Peyer's patch (tissue), 4 donors: ENCODE results near the gene CHTOP. TPM values are rescaled to one million over a fixed set of nuclear protein-coding genes. Genes with fewer than 3 reads are reported as not detected.

ENCODE experiments used
- DNase-seq, 3 donors: peaks; one replicate each; pipeline ENCODE4 v3.0.0-alpha.2; 2017 to 2019
- H3K27ac ChIP-seq, 4 donors: fragments of 200-600 bp; sonication (generic); one replicate each; pipeline ENCODE4 v1.5.1; 2016 to 2019
- H3K27me3 ChIP-seq, 2 donors: fragments of 200-600 bp; sonication (generic); one replicate each; pipeline ENCODE4 v1.5.1; 2019
- H3K36me3 ChIP-seq, 3 donors: fragments of 200-600 bp; sonication (generic); one replicate each; pipeline ENCODE4 v1.5.1; 2016 to 2019
- H3K4me1 ChIP-seq, 4 donors: fragments of 200-600 bp; sonication (generic); one replicate each; pipeline ENCODE4 v1.5.1; 2016 to 2019
- H3K4me3 ChIP-seq, 4 donors: fragments of 200-600 bp; sonication (generic); 1 replicate in 3 of 4; 2 replicates in 1 of 4; pipeline ENCODE4 v1.5.1; 2016 to 2019; ENCODE audit warnings: mild to moderate bottlenecking in 1 of 4
- H3K9me3 ChIP-seq, 4 donors: fragments of 200-600 bp; sonication (generic); one replicate each; pipeline ENCODE4 v1.5.1; 2016 to 2019; ENCODE audit warnings: mild to moderate bottlenecking in 1 of 4
- POLR2A ChIP-seq, 2 donors: fragments of 450-650 bp; IDR thresholded peaks; one replicate each; pipeline ENCODE4 v1.5.1; 2017; ENCODE audit warnings: antibody characterized with exemption in 2 of 2, mild to moderate bottlenecking in 2 of 2, moderate library complexity in 2 of 2
- total RNA-seq, 4 donors: library from RNA; depleted of rRNA; stranded (reverse); fragments of >200 nt; gene quantifications; one replicate each; pipeline ENCODE4 v1.1.0, GENCODE V29; 2016
- TF ChIP-seq, protein P1 (sequence below), 6 experiments: fragments of 450-650 bp in 4 of 6; fragments of 200-600 bp in 2 of 6; sonication (generic) in 1 of 6; IDR thresholded peaks; one replicate each; pipeline ENCODE4 v1.5.1; 2017 to 2019; ENCODE audit warnings: antibody characterized with exemption in 6 of 6, mild to moderate bottlenecking in 3 of 6, moderate library complexity in 1 of 6

Gene CHTOP
- total RNA-seq, 4 donors from 2014 or later = 53.8 to 80.8 (median 68.7) TPM

DNA sequence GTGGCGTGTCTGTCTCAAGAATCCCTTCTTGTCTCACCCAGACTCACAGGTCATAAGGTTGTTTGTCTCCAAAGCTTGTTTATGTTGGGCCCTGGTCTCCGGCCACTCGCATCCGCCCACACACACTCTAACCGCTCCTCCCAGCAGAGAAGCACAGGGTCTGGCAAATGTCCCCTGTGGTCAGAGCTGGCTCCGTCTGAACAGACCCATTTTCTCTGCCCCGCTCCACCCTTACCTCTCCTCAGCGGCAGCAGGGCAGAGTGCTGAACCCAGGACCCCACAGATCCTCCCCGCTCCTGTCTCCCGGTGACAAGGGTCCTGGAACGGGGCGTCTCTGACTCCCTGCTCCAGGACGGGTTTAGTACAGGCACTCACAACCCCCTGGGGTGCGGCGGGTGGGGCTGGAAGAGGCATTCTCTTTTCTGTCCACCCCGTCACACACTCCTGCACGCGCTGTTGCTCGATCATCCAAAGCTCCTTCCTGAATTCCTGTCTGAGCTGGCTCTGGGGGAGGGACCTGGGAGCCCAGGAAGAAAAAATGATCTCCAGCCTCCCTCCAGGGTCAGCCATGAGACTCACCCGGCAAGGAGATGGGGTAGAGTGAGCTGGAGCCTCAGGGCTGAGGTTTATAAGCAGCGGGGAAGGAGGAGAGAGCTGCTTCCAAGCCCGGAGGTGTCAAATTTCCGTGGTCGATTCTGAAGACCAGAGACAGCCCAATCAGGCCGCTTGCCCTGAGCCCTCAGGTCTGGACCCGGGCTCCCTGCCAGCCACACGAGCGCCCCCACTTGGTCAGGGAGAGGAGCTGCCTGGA, 6.8 kb upstream of the CHTOP start, which contains the start of gene S100A13:
S100A13 (minus strand) TSS at position 602 of the 811 bp plus-strand sequence. CDS start 1,033 bp downstream, outside the sequence.
- DNase-seq = peak; percentile 29 to 84 (median 71)
- Histone ChIP-seq H3K27ac (peak within 1 kb of the TSS; percentile 61 to 85 (median 76)), H3K4me1 (peaks cover 0 to 30% (median 3%) of the 10 kb centered on the region in 4 donors), H3K27me3 (no peaks in the 10 kb centered on the region), H3K4me3 (peak within 1 kb of the TSS; percentile 35 to 55 (median 44)), H3K36me3 (peaks cover 0 to 4% (median 0%) of the 10 kb centered on the region in 3 donors), H3K9me3 (no peaks in the 10 kb centered on the region)
- TF ChIP-seq POLR2A (IDR thresholded peaks at IDR 0.05) = peak; percentile 26 to 56
- TF ChIP-seq, protein P1, sequence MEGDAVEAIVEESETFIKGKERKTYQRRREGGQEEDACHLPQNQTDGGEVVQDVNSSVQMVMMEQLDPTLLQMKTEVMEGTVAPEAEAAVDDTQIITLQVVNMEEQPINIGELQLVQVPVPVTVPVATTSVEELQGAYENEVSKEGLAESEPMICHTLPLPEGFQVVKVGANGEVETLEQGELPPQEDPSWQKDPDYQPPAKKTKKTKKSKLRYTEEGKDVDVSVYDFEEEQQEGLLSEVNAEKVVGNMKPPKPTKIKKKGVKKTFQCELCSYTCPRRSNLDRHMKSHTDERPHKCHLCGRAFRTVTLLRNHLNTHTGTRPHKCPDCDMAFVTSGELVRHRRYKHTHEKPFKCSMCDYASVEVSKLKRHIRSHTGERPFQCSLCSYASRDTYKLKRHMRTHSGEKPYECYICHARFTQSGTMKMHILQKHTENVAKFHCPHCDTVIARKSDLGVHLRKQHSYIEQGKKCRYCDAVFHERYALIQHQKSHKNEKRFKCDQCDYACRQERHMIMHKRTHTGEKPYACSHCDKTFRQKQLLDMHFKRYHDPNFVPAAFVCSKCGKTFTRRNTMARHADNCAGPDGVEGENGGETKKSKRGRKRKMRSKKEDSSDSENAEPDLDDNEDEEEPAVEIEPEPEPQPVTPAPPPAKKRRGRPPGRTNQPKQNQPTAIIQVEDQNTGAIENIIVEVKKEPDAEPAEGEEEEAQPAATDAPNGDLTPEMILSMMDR (IDR thresholded peaks at IDR 0.05) = peak in 3 of 6 experiments; percentile 36 to 72 (median 53)

DNA sequence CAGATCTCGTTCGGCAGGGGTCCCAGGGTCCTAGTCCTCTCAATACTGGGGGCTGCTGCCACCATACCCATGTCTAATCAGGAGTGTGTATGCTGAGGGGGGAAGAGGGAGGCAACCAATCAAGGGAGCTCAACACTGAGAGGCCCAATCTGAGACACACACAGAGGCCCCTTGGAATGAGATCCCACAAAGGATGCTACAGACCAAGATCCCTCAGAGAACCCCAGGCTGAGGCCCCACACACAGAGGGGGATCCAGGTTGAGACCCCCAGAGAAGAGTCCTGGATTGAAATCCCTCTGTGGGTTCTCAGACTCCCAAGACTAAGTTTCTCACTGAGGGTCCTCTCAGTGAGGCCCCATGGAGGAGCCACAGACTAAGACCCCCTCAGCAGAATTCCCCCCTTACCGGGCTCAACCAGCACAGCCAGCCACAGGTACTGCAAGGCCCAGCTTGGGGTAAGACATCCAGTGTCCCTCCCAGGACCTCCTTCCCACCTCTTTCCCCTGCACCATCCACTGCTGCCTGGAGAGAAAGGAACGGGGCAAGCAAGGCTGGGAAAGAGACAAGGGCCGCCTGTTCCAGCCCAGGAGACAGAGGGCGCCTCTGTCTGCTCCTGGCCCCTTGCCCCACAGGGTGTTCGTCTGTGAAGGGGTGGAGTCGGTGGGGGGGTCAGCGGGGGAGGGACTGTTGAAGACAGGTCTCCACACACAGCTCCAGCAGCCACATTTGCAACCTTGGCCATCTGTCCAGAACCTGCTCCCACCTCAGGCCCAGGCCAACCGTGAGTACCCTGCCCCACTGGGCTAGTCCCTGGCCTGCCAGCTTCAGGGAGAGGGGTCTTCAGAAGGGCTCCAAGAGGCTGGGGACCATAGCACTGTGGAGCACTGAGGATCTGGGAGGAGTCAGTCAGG, 5.9 kb upstream of the CHTOP start, which contains the start of gene S100A1:
S100A1 (plus strand) TSS at position 720 of the 912 bp plus-strand sequence. CDS start 2,088 bp downstream, outside the sequence.
- no peak for TF ChIP-seq POLR2A (IDR thresholded peaks at IDR 0.05)
- TF ChIP-seq, protein P1 (IDR thresholded peaks at IDR 0.05) = peak in 1 of 6 experiments; percentile 73
- H3K36me3 ChIP-seq = peaks cover 0 to 4% (median 0%) of the 10 kb centered on the region in 3 donors
- DNase-seq = peak in 1 of 3 donors; percentile 48
- peak within 1 kb of the TSS; percentile 35 to 55 (median 44) for H3K4me3 ChIP-seq
- H3K27ac ChIP-seq = peak within 1 kb of the TSS; percentile 61 to 85 (median 76)
- no peaks in the 10 kb centered on the region for H3K9me3 ChIP-seq
- peaks cover 0 to 37% (median 3%) of the 10 kb centered on the region in 4 donors for H3K4me1 ChIP-seq
- no peaks in the 10 kb centered on the region for H3K27me3 ChIP-seq

DNA sequence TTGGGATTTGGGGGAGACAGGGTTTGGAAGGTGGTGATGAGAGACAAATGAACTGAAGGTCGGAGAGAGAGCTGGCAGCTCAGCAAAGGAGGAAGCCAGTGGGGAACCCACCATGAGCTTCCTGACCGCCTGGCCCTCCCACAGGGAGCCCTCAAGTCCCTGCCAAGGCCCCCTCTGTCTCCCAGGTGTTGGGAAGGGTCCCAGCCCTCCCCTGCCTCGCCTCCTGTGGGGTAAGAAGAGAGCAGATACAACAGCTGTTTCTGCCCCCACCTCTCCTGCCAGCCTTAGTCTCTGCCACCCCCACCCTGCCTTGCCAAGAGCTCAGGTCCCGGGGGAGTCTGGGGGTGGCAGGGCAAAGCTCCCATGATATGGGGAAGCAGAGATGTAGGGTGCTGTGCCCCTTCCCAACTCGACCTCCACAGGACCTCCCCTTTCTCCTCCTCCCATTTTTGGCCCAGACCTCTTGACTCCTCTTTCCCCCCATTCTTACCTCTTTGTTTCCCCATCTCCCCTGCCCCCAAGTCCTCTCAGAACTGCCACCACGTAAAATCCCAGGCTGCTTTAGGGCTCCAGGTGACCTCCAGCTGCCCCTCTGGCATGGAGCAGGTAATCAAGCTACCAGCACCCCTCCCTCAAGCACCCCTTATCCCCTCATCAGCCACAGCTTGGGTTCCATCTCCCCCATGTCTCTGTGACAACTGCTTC, 5.1 kb upstream of the CHTOP start:
- Histone ChIP-seq H3K36me3 (no peaks in the 10 kb centered on the region), H3K27ac (no peak overlapping the region), H3K4me3 (no peak overlapping the region), H3K4me1 (peaks cover 0 to 40% (median 3%) of the 10 kb centered on the region in 4 donors), H3K27me3 (no peaks in the 10 kb centered on the region), H3K9me3 (no peaks in the 10 kb centered on the region)
- TF ChIP-seq, protein P1 (IDR thresholded peaks at IDR 0.05) = no peak
- peak in 1 of 3 donors; percentile 39 for DNase-seq

DNA sequence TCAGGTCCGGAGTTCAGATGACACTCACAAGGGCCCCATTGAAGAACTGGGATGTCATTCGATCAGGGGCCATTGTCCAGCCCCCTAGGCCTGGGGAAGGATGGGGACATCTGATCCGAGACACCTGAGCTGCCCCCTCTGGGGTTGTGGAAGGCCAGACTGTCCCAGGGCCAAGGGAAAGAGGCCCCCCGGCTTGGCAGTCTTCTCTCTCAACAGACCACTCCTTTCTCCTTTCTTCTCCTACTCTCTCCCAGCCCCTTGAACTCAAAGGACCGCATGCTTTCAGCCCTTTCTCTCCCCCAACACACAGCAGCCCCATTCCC, 4.6 kb upstream of the CHTOP start:
- no peaks in the 10 kb centered on the region for H3K36me3 ChIP-seq
- no peak overlapping the region for H3K4me3 ChIP-seq
- H3K27ac ChIP-seq = no peak overlapping the region
- no peaks in the 10 kb centered on the region for H3K27me3 ChIP-seq
- peak in 2 of 3 donors; percentile 30 for DNase-seq
- peaks cover 0 to 40% (median 3%) of the 10 kb centered on the region in 4 donors for H3K4me1 ChIP-seq
- no peak for TF ChIP-seq POLR2A (IDR thresholded peaks at IDR 0.05)
- no peaks in the 10 kb centered on the region for H3K9me3 ChIP-seq

DNA sequence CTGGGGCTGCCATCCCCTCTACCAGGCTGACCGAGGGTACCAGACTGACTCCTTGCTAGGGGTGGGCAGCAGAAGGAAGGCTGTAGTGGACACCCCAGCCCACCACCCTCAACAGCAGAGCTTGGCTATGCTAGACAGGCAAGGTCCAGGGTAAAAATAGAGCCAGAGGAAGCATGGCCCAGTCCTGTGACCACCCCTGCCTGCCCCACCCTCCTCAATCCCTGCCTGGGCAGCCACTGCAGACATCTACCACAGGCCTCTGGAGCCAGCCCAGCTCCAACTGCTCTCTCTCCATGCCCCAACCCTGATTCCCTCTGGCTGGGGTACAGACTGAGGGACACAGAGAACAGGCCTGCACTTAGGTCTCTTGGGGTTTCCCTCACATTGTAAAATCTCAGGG, 3.9 kb upstream of the CHTOP start:
- no peaks in the 10 kb centered on the region for H3K27me3 ChIP-seq
- no peak for DNase-seq
- TF ChIP-seq POLR2A (IDR thresholded peaks at IDR 0.05) = no peak
- TF ChIP-seq, protein P1 (IDR thresholded peaks at IDR 0.05) = no peak
- H3K27ac ChIP-seq = no peak overlapping the region
- peaks cover 0 to 41% (median 4%) of the 10 kb centered on the region in 4 donors for H3K4me1 ChIP-seq
- H3K36me3 ChIP-seq = no peaks in the 10 kb centered on the region
- no peaks in the 10 kb centered on the region for H3K9me3 ChIP-seq
- H3K4me3 ChIP-seq = no peak overlapping the region
